Activated T-cell treated with anti-CD3 and anti-CD28 coated beads, Interleukin-2, amount 50 U/mL, for 72 hours (primary cell): ENCODE measurements around the gene CHST15. TPM values are rescaled to one million over a fixed set of nuclear protein-coding genes. Genes with fewer than 3 reads are reported as not detected.
"Not testable (repeated sequence)": the region's sequence is repeated elsewhere in the genome, so short reads cannot be mapped to it uniquely, and the experiment has no call there.

Source experiments
- ATAC-seq, 2 donors: fragments of 150-1000 bp; cut with Tn5 transposase; replicated peaks in 1 of 2; 2 replicates each; pipeline ENCODE4 v1.10.0; 2021; ENCODE audit warnings: moderate library complexity in 2 of 2, mild to moderate bottlenecking in 1 of 2
- DNase-seq, 2 donors: peaks; one replicate each; pipeline ENCODE4 v3.0.0; 2021 to 2022; ENCODE audit warnings: mixed read lengths in 1 of 2
- H3K27ac Mint-ChIP-seq: one replicate; pipeline ENCODE4 v1.8.0; 2022; ENCODE audit warnings: mild to moderate bottlenecking, moderate library complexity, mixed read lengths
- H3K27me3 Mint-ChIP-seq: one replicate; pipeline ENCODE4 v1.8.0; 2022; ENCODE audit warnings: low read depth, mixed read lengths
- H3K36me3 Mint-ChIP-seq, 2 donors: one replicate each; pipeline ENCODE4 v1.8.0; 2022; ENCODE audit warnings: mixed read lengths in 2 of 2, mild to moderate bottlenecking in 1 of 2; ENCODE audit not compliant: insufficient read depth in 2 of 2
- H3K4me1 Mint-ChIP-seq: one replicate; pipeline ENCODE4 v1.8.0; 2022; ENCODE audit warnings: low read depth, mixed read lengths
- H3K4me3 Mint-ChIP-seq, 2 donors: one replicate each; pipeline ENCODE4 v1.8.0; 2022; ENCODE audit warnings: mild to moderate bottlenecking in 2 of 2, mixed read lengths in 2 of 2, moderate library complexity in 2 of 2
- H3K9me3 Mint-ChIP-seq, 2 donors: one replicate each; pipeline ENCODE4 v1.8.0; 2022; ENCODE audit warnings: mixed read lengths in 2 of 2
- total RNA-seq, 2 donors: library from RNA; stranded (reverse); gene quantifications; one replicate each; pipeline ENCODE4 v1.2.3, GENCODE V29; 2022

The CHST15 gene
- total RNA-seq, 2 donors from 2014 or later = 0.38 to 2.4 TPM

DNA sequence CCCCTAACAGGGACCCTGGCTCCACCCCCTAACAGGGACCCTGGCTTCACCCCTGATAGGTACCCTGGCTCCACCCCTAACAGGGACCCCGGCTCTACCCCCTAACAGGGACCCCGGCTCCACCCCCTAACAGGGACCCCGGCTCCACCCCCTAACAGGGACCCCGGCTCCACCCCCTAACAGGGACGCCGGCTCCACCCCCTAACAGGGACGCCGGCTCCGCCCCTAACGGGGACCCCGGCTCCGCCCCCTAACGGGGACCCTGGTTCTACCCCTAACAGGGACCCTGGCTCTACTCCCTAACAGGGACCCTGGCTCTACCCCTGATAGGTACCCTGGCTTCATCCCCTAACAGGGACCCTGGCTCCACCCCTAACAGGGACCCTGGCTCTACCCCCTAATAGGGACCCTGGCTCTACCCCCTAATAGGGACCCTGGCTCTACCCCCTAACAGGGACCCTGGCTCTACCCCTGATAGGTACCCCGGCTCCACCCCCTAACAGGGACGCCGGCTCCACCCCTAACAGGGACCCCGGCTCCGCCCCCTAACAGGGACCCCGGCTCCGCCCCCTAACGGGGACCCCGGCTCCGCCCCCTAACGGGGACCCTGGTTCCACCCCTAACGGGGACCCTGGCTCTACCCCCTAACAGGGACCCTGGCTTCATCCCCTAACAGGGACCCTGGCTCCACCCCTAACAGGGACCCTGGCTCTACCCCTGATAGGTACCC lies 58.7 kb downstream of the CHST15 start:
- not testable (repeated sequence) for DNase-seq, H3K27ac Mint-ChIP-seq, H3K27me3 Mint-ChIP-seq, H3K36me3 Mint-ChIP-seq, ATAC-seq, H3K4me3 Mint-ChIP-seq, H3K9me3 Mint-ChIP-seq
- H3K4me1 Mint-ChIP-seq = peaks cover 19% of the 10 kb centered on the region

DNA sequence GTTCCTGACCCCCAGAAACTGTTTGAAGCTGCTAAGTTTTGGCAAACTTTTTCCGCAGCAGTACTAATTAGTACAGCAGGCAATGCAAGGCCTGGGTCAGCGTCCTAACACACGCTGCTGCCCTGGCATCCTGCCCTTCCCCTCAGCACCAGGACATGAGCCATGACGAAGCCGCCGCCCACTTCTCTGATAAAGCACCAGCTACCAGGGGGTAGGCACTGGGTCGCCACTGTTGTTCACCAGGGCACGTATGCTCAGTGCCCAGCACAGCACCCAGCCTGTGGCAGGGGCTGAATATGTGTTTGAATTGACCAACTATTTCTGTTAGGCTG lies 59.5 kb downstream of the CHST15 start:
- Mint-ChIP-seq H3K4me1 (peaks cover 19% of the 10 kb centered on the region), H3K9me3 (no peaks in the 10 kb centered on the region), H3K36me3 (no peaks in the 10 kb centered on the region), H3K27me3 (no peaks in the 10 kb centered on the region), H3K27ac (no peak overlapping the region), H3K4me3 (no peak overlapping the region)
- DNase-seq (no peak), ATAC-seq (no peak)

DNA sequence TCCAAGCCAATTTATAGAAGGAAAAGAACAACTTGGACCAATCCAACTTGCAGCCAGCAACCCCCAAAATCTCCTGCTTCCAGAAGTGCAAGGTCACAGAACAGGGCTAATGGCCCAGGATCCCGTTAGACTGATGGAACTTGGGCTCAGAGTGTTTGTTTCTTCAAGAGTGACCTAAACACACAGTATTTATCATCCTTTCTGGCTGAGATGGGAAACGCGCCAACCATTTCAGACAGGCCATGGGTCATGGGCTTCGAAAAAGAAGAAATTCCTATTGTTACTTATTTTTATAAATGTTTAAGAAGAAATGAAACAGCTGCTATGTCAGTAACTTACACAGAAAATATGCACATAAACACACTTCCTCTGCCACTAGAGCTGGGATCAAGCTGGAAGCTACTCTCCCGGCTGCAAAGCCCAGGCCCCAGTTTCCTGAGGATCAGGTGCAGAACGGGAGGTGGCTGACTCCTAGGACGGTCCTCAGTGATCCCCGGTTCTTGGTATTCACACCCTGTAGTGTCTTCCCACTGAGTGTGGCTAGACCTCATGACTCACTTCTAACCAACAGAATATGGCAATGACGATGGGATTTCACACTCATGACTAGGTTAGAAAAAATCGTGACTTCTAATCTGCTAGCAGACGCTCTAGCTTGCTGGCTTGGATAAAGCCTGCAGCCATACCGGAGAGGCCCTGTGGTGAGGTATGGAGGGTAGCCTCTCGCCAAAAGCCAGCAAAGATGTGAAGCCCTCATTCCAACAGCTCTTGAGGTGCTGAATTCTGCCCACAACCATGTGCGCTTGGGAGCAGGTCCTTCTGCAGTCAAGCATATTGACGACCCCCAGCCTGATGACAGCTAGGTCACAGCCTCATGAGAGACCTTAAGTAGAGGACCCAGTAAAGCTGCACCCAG lies 60.2 kb downstream of the CHST15 start:
- Mint-ChIP-seq H3K4me1 (peaks cover 19% of the 10 kb centered on the region), H3K27me3 (no peaks in the 10 kb centered on the region), H3K27ac (no peak overlapping the region), H3K4me3 (no peak overlapping the region), H3K9me3 (no peaks in the 10 kb centered on the region), H3K36me3 (no peaks in the 10 kb centered on the region)
- ATAC-seq = peak; percentile 20 to 61
- no peak for DNase-seq

DNA sequence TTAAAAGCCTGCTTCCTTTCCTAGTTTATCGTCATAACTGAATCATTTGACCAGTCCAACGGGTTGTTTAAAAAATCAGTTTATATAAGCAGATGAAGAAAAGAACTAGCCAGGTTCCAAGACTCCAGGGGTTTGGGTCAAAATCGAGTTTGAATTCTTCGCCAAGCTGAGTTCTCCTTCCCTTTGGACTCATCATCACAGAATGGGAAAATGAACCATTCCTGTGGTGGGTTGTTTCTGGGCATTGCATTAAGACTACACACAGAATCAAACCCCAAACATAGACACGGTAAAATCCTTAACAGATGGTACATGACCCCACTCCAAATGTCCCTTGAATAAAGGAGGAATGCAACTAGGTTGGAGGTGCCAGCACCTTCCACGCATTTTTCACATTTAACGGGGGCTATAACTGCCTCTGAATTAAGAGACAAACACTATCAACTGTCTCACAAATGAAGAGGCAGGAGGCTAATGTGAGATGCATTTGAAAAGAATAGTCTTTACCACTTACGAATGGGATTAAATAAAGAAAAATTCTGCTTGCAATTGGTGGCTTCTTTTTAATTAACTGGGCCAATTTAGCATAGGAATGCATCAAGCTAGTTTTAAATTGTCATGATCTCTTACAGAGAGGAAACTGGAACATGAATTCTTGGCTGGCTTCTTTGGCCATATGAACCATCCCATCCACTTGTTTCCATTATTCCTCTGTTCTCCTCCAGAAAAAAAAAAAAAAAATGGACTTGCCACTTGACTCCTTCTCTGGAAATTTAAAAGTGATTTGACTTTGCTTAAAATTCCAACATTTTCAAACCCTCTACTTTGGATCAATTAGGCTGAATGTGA lies 61.1 kb downstream of the CHST15 start:
- ATAC-seq (no peak), DNase-seq (no peak)
- H3K27ac Mint-ChIP-seq = no peak overlapping the region
- no peaks in the 10 kb centered on the region for H3K9me3 Mint-ChIP-seq
- H3K4me1 Mint-ChIP-seq = peaks cover 19% of the 10 kb centered on the region
- no peak overlapping the region for H3K4me3 Mint-ChIP-seq
- H3K36me3 Mint-ChIP-seq = no peaks in the 10 kb centered on the region
- no peaks in the 10 kb centered on the region for H3K27me3 Mint-ChIP-seq

DNA sequence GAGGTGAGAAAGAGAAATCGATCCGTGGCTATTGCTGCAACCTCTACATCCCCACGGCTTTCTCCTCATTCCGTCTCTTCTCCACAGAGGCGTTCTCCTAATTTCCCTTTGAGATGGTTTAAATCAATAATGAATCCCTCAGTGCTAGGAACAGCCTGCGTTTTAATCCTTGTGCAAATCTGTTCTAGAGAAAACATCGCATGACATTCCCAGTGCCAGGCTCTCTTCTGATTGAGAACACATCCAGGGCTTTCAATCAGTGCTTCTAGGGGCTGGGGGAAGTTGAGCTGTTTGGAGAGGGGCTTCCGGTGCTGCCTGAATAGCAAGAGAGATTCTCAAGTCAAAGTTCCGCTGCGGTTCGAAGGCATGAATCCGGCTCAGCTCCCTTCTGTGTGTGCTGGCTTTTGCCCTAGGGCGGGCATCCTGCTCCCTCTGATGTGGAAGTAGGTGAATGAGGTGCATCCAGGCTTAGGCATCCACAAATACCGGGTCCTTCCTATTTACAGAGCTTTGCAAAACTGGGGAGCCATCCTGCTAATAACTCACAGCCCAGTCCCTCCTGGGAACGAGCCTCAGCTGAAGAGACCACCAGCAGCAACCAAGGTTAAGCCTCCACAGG lies 62.8 kb downstream of the CHST15 start:
- no peak overlapping the region for H3K4me3 Mint-ChIP-seq
- H3K27ac Mint-ChIP-seq = no peak overlapping the region
- no peak for DNase-seq
- no peaks in the 10 kb centered on the region for H3K9me3 Mint-ChIP-seq
- peaks cover 11% of the 10 kb centered on the region for H3K4me1 Mint-ChIP-seq
- H3K27me3 Mint-ChIP-seq = no peaks in the 10 kb centered on the region
- no peak for ATAC-seq
- no peaks in the 10 kb centered on the region for H3K36me3 Mint-ChIP-seq

DNA sequence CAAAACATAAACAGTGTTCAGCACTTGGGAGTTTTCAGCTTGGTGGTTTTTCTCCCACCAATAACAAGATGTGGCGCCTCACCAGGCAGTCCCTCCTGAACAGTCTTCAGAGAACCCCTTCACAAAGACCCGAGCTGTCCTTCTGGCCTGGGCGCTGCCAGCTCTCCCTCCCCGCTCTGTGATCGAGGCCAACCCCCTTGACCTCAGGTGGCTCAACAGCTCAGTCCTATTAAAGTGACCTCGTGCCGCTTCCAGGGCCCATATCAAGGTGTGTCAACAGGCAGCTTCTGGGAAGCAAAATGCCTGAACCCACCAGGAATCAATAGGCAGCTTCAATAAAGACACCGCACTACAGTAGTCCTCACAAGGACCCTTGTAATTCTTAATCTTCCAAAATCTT lies 63.3 kb downstream of the CHST15 start:
- H3K4me3 Mint-ChIP-seq = no peak overlapping the region
- no peak overlapping the region for H3K27ac Mint-ChIP-seq
- peaks cover 11% of the 10 kb centered on the region for H3K4me1 Mint-ChIP-seq
- no peaks in the 10 kb centered on the region for H3K36me3 Mint-ChIP-seq
- ATAC-seq (no peak), DNase-seq (no peak)
- no peaks in the 10 kb centered on the region for H3K27me3 Mint-ChIP-seq
- no peaks in the 10 kb centered on the region for H3K9me3 Mint-ChIP-seq

DNA sequence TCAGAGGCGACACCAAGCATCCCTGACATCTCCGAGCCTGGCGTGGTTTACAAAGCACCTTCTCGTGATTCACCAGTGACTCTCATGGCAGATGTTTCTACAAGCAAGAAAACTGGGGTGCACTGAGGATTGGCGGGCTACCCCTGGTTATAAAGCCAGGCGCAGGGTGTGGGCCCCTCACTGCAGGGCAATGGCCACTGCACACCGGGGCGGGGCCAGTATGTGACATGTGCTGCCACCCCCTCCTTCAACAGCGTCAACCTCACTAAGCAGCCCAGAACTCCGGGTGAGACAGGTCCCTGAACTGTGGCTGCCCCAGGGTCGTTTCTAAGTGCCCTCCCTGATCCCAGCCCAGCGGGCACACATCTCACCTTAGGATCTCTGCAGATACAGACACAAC lies 63.8 kb downstream of the CHST15 start:
- DNase-seq = no peak
- H3K27ac Mint-ChIP-seq = no peak overlapping the region
- no peaks in the 10 kb centered on the region for H3K27me3 Mint-ChIP-seq
- ATAC-seq = no peak
- H3K4me1 Mint-ChIP-seq = peaks cover 16% of the 10 kb centered on the region
- H3K9me3 Mint-ChIP-seq = no peaks in the 10 kb centered on the region
- no peak overlapping the region for H3K4me3 Mint-ChIP-seq
- H3K36me3 Mint-ChIP-seq = no peaks in the 10 kb centered on the region

DNA sequence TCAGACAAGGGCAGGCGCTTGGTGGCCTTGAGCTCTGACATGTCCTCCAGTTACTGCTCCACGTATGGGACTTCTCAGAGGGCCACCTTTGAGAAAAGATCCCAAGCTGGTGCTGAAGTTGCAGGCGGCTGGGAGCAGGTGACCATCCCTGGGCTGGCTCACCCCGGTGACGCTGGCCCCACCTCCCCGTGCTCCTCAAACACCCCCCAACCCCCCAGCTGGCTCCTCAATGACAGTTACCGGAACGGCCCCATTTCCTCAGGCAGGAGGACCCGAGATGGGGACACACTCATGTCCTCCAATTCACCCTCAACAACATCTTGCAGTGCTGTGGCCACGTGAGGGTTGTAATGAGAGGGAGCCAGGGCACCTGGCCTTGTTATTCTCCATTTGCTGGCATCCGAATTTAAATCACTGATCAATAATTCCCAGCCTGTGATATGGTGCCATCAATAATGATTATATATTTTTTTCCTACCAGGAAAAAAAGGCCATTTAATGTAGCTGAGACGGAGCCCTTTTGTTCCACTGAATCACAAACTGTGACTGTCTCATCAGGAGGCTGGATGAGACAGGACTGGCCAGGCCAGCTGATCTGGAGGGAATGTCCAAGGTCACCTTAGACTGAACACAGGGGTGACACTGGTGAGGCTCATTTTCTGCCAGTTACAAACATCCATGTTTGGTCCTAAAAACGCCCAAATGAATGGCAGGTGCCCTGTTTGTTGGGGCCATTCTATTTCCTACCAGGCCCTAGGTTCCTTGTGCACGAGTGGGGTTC lies 64.5 kb downstream of the CHST15 start:
- no peak for ATAC-seq
- DNase-seq = no peak
- Mint-ChIP-seq H3K4me3 (no peak overlapping the region), H3K27me3 (no peaks in the 10 kb centered on the region), H3K9me3 (no peaks in the 10 kb centered on the region), H3K4me1 (peaks cover 16% of the 10 kb centered on the region), H3K27ac (no peak overlapping the region), H3K36me3 (no peaks in the 10 kb centered on the region)

DNA sequence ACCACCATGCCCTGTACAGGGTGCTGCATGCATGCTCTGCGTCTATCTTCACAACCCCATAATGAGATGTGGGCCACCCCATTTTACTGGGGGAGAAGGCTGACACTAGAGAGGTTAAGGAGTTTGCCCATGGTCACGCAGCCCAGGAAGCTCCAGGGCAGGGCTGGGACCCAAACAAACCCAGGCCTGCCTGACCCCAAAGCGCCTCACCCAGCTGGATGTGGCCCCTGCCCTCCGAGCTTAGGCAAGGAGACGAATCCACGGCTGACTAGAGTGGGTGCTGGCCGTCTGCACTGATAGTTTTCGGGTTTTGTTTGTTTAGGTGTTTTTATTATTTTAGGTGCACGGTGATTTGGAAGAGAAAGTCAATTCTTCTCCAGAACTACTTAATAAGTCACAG lies 65.7 kb downstream of the CHST15 start:
- Mint-ChIP-seq H3K9me3 (no peaks in the 10 kb centered on the region), H3K4me1 (peaks cover 10% of the 10 kb centered on the region), H3K27ac (no peak overlapping the region), H3K4me3 (no peak overlapping the region), H3K36me3 (no peaks in the 10 kb centered on the region), H3K27me3 (no peaks in the 10 kb centered on the region)
- no peak for ATAC-seq
- DNase-seq = no peak

DNA sequence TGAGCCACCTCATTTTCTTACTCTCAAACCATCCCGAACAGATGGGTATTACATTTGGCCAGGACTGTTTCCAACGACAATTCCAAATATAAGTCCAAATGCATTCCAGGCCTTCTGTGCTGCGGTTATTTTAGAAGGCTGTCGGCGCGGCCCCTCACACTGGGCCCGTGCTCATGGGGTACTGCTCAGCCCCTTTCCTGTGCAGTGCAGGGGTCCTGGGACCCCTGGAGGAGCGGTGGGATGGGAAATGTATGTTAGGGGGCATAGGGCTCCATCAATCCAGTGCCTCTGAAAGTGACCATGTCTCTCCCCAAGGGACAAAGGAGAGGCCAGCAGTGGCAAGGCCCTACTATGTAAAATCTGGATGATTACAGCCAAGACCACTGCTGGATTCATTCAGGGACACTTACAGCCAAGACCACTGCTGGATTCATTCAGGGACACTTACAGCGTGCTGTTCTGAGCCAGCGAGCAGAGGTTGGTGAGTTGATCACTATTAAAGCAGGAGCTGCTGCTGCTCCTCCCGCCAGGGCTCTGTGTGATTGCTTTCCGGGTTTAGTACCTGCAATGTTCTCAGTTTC lies 66.3 kb downstream of the CHST15 start:
- no peak overlapping the region for H3K4me3 Mint-ChIP-seq
- no peaks in the 10 kb centered on the region for H3K9me3 Mint-ChIP-seq
- no peaks in the 10 kb centered on the region for H3K27me3 Mint-ChIP-seq
- ATAC-seq (no peak), DNase-seq (no peak)
- no peak overlapping the region for H3K27ac Mint-ChIP-seq
- no peaks in the 10 kb centered on the region for H3K36me3 Mint-ChIP-seq
- peaks cover 10% of the 10 kb centered on the region for H3K4me1 Mint-ChIP-seq

DNA sequence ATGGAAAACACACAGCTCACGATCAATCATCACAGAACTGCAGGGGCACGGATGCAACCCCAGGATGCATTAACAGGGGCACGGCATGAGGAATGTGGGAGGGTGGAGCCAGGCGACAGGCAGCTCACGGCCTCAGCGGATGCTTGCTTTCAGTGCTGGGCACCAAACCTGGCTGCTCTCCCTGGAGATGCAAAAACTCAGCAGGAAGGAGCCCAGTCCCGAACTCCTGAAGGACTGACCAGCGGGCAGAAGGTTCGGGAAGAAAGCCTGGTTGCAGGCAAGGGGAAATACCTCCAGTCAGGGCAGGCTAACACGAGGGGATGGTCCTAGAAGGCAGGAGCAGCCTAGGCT lies 66.8 kb downstream of the CHST15 start:
- H3K4me1 Mint-ChIP-seq = peaks cover 10% of the 10 kb centered on the region
- H3K4me3 Mint-ChIP-seq = no peak overlapping the region
- DNase-seq (no peak), ATAC-seq (no peak)
- H3K9me3 Mint-ChIP-seq = no peaks in the 10 kb centered on the region
- H3K27me3 Mint-ChIP-seq = no peaks in the 10 kb centered on the region
- H3K27ac Mint-ChIP-seq = no peak overlapping the region
- no peaks in the 10 kb centered on the region for H3K36me3 Mint-ChIP-seq
